Prostate gland (tissue), 2 donors: ENCODE measurements around the gene ZBTB45.

ENCODE experiments used
- POLR2A ChIP-seq: fragments of 450-650 bp; IDR thresholded peaks from one replicate; pipeline ENCODE4 v1.6.1; 2016; ENCODE audit warnings: antibody characterized with exemption, mild to moderate bottlenecking
- POLR2AphosphoS5 ChIP-seq: sonication (generic); formaldehyde crosslinking; IDR thresholded peaks from one replicate; pipeline ENCODE4 v1.6.1; 2017; ENCODE audit warnings: antibody characterized with exemption
- TF ChIP-seq, protein P1 (sequence below), 4 experiments: fragments of 200-600 bp in 2 of 4; fragments of 450-650 bp in 2 of 4; sonication (generic) in 2 of 4; IDR thresholded peaks; 1 replicate in 3 of 4; 2 replicates in 1 of 4; pipeline ENCODE4 v1.5.1; 2016 to 2019; ENCODE audit warnings: antibody characterized with exemption in 4 of 4, mild to moderate bottlenecking in 2 of 4, moderate library complexity in 2 of 4

DNA sequence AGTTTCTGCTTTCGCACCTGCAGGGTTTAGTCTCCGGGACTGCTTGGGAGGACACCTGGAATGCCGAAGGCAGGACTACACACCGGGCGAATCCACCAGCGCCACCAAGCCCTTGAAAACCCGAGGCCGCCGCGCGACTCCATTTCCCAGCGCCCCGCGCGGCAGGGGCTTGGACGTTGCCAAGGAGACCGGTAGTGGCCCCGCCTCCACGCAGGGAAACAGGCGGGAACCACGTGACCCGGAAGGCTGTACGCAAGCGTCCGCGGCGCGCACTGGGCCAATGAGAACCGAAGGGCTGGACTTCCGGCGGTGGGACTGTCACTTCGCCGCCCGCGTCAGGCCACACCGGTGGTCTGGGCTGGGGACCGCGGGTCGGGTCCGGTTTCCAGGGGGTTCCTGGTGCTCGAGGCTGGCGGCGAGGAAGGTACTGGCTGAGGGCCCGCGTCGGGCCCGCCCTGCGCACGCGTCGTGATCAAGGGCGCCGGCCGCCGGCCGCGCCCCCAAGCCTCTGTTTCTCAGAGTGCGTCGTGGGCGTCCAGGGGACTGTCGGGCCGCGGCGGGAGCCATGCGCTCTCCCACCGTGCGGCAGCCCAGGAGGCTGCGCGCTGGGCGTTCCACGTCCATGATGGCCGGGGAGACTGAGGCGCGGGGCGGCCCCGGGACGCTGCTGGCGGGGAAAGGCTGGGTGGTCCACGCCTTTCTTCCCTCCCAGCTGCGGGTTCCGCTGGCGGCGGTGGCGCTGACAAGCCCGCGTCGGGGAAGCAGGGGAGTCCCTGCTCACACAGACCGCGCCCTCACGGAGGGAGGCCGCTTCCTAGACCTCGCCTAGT is 52.6 kb downstream of the ZBTB45 start, which contains the start of gene ZNF324:
- TF ChIP-seq, protein P1, sequence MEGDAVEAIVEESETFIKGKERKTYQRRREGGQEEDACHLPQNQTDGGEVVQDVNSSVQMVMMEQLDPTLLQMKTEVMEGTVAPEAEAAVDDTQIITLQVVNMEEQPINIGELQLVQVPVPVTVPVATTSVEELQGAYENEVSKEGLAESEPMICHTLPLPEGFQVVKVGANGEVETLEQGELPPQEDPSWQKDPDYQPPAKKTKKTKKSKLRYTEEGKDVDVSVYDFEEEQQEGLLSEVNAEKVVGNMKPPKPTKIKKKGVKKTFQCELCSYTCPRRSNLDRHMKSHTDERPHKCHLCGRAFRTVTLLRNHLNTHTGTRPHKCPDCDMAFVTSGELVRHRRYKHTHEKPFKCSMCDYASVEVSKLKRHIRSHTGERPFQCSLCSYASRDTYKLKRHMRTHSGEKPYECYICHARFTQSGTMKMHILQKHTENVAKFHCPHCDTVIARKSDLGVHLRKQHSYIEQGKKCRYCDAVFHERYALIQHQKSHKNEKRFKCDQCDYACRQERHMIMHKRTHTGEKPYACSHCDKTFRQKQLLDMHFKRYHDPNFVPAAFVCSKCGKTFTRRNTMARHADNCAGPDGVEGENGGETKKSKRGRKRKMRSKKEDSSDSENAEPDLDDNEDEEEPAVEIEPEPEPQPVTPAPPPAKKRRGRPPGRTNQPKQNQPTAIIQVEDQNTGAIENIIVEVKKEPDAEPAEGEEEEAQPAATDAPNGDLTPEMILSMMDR (IDR thresholded peaks at IDR 0.05) = peak in 3 of 4 experiments; percentile 10 to 35 (median 27)
- TF ChIP-seq POLR2AphosphoS5 = peak; percentile 99
- no peak for TF ChIP-seq POLR2A
